SH-SY5Y (cell line): ENCODE results near the gene CFAP68.

ENCODE experiments used
- GATA2 ChIP-seq: IDR thresholded peaks from 2 replicates; pipeline ENCODE4 v1.6.1; 2011; ENCODE audit warnings: mild to moderate bottlenecking, low read depth, low read length
- GATA3 ChIP-seq: IDR thresholded peaks from 2 replicates; pipeline ENCODE4 v1.6.1; 2011; ENCODE audit warnings: low read depth, mild to moderate bottlenecking, low read length, moderate library complexity

DNA sequence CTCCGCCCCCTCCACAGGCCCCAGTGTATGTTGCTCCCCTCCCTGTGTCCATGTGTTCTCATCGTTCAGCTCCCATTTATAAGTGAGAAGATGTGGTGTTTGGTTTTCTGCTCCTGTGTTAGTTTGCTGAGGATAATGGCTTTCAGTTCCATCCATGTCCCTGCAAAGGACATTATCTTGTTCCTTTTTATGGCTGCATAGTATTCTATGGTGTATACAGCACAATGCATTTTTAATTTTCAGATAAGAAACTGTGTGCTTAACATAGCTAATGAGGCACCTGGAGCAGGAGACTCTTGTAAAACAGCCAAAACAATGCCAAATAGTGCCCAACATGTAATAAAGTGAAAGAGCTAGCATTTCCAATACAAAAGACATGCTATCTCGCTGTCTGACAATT is 29.7 kb upstream of the CFAP68 start:
- TF ChIP-seq GATA3 (no peak), GATA2 (no peak)
